HG03558 (cell line): ENCODE data around the gene MGAT4A.
"Not testable (repeated sequence)": the region's sequence is repeated elsewhere in the genome, so short reads cannot be mapped to it uniquely, and the experiment has no call there.

ENCODE experiments used
- ATAC-seq: cut with Tn5 transposase; IDR thresholded peaks from one replicate; pipeline ENCODE4 v1.9.1; 2021; ENCODE audit warnings: moderate number of reproducible peaks; ENCODE audit not compliant: unreplicated experiment; ENCODE audit errors: extremely low read depth

Gene MGAT4A

DNA sequence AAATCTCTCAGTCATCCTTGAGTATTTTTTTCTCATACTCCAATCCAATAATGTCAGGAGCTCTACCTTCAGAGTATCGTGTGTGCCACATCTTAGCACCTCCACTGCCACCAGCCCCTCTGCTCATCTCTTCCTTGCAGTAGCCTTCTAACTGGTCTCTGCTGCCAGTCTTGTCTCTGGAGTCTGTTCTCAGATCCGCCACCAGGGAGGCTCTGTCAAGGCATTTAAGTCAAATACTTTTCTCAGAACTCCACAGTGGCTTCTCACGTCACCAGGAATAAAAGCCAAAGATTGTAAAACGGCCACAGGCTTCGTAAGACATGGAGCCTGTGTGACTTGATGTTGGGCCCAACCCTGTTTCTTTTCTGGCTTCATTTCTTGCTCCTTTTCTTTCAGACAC is 115.5 kb downstream of the MGAT4A start:
- ATAC-seq: no peak

DNA sequence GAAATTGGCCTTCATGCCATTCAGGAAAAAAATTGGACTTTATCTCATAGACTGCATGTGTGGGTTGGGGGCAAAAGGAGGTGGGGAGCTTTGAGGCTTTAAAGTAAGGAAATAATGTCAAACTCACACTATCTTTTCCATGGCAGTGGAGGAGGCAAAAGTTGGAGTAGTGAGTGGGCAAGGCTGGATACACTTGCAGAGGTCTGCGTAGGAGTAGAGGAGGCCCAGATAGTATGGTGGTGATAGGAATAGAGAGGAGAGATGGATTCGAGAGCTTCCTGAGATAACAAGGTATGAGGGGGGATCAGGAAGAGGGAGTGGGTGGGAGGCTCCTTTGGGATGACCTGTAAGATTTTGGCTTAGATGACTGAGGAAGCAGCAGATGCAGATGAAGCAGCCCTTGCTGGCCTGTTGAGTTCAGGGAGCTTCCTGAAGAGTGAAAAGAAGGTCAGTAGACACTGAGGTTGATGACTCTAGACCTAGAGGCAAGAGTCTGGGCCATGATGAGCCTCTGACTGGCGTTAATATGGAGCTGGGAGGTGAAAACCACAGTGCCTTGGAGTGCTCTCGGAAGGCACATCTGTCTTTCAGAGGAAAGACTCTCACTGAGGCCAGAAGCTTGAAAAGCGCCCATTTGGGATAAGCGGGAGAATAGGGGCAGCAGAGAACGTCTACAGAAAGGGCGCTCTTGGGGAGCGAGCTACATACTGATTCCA is 116.8 kb downstream of the MGAT4A start:
- no peak for ATAC-seq

DNA sequence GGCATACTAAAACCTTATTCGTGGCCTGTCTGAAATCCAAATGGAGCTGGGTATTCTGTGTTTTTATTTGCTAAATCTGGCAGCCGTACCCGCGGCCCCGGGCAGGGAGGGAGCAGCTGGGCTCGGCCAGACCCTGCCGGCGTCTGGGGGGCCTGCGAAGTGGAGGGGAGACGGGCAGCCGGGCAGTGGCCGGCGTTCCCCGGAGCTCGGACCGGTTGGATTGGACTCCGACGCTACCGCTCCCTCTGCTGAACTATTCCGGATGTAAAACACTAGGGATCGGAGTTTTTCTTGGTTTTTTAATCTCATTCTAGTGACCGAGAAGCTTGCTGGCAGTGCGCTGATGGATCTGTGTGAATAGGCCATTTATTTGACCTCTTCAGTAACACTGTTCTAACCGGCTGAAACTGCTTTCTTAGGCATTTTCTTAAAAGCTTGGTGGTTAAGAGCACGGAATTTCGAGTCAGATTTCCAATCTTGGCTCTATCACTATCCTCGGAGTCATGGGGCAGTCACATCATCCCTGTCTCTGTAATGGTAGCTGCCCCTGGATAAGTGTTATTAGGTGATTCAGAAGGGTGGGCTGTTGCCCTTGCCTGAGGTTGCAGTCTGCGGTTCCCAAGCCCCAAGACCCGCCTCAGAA is 121.8 kb downstream of the MGAT4A start:
- no peak for ATAC-seq

GRCh38 chr2:98608116-98608961 is 122.6 kb downstream of the MGAT4A start, which contains the start of the genes COA5 and UNC50:
TSS of gene COA5 (minus strand) at chr2:98608512. CDS start at chr2:98608405, 107 bp downstream.
TSS of gene UNC50 (plus strand) at chr2:98608589. CDS start at chr2:98609760, 1,171 bp downstream.
- peak; percentile 60 for ATAC-seq

- ATAC-seq: no peak
Observed at GRCh38 chr2:98607741-98608115, 123.2 kb downstream of the MGAT4A start.

DNA sequence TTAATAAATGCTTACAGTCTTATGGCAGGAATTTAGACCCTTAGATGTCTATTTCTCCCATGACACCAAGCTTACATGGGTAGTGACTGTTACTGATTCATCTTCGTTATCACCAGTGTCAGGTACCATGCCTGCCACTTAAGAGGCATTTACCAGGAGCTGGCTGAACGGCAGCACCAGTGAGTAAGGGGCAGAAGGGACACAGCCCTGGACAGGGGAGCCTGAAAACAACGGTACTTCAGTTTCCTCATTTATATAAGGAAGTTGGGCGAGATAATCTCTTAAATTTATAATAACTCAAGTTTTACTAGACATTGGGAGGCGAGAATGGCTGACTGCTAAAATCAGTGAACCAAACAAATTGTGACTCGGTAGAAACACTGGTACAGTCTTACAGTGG is 123.8 kb downstream of the MGAT4A start:
- no peak for ATAC-seq

DNA sequence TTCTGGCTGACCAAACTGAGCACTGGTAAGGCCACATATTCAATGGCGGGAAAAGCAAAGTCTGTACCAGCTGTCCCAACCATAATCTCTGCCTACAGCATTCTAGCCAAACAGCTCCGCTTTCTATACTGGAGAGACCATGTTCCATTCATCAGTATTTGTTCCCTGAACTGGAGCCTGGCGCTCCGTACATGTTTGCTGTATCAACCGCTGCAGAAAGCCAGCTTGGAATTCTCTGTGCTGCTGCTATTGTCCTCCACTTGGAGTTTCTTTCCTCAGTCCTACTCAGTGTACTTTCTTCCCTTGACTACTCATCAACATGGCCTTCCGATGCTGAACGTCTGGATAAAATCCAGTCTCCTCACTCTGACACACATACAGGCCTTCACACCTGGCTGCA is 124.5 kb downstream of the MGAT4A start:
- no peak for ATAC-seq

GRCh38 chr2:98605076-98605475 is 125.9 kb downstream of the MGAT4A start:
- ATAC-seq: no peak

DNA sequence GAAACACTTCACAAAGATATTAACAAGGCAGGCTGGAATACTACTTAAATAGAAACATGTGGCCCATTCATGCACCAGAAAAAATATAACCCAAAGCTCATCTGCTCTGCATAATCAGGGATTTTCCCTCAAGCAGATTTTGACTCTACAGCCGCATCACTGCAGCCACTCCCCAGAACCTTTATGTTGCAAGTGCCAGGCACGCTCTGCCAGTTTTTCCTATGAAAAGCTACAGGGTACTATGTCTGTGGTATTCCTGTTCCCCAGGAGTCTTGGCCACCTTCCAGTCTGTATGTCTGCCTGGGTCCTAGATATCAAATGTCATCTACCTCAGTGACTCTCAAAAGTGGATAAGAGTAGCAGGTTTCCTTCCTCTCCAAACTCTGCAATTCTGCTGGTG is 126.4 kb downstream of the MGAT4A start:
- ATAC-seq: no peak

DNA sequence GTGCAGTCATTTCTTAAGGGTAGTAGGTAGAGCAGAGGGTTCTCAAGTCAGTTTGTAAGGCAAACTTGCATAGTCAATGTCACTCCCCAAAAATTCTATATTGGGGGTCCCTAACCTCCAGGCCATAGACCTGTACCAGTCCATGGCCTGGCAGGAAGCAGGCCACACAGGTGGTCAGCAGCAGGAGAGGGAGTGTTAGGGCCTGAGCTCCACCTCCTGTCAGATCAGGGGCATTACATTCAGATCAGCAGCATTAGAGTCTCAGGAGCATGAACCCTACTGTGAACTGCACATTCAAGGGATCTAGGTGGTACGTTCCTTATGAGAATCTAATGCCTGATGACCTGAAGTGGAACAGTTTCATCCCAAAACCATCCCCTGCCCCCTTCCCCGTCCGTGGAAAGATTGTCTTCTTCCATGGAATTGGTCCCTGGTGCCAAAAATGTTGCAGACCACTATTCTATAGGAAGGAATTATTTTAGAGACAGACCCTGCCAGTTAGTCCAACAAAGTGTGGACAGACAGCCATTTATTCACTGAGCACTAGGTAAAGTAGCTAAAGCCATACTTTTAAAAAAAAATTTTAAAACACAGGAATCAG is 129.3 kb downstream of the MGAT4A start:
- ATAC-seq: peak; percentile 56

GRCh38 chr2:98598781-98599428 is 132.0 kb downstream of the MGAT4A start:
- ATAC-seq: no peak

- ATAC-seq: not testable (repeated sequence)
Observed at GRCh38 chr2:98594665-98595064, 136.3 kb downstream of the MGAT4A start.

- ATAC-seq: no peak
Observed at GRCh38 chr2:98592565-98592964, 138.4 kb downstream of the MGAT4A start.

DNA sequence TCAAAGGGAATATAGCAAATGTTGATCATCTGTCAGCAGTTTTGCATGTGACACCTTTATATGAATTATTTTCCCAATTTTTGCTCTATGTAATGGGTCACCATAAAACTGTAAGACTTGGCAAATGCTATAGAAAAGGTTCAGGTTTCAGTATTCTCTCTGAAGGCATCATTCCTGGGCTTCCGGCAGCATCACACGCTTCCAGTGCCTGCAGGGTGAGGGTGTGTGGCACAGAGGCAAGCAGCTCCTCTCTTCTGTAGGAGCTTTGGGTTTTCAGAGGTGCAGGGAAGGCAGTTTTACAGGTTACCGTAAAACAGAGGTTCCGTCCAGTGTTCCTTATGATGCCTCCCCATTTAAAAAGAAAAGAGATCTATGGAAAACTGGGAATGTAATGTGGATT is 141.4 kb downstream of the MGAT4A start:
- ATAC-seq: no peak

GRCh38 chr2:98588880-98589431 is 142.0 kb downstream of the MGAT4A start:
- no peak for ATAC-seq

DNA sequence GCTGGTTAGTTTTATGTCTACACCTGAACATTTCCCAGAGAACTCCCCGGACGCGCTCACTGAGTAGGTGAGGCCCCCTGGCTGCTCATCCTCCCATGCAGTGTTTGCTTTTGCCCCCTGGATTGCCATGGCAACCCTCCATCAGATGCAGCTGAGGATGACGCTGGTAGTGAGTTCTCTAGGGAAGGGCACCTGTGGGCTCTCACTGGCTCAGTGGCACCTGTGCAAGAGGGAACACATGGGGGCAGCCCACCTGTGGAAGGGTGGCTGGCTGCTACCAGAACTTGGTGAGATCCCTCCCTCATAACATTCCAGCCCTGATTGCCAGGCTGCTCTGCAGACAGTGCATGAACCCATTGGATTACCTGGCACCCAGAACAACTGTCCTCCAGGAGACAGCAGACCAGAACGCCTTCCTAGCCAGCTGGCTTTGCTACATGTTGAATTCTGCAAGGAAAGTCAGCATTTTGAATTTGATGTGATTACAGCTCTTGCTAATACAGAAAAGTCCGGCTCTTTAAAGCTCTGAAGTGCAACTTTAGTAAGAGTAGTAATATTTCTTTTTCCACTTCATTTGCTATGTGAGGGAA is 144.3 kb downstream of the MGAT4A start:
- ATAC-seq: no peak

- no peak for ATAC-seq
Observed at GRCh38 chr2:98585386-98585785, 145.5 kb downstream of the MGAT4A start.

GRCh38 chr2:98583816-98584618 is 146.9 kb downstream of the MGAT4A start:
- no peak for ATAC-seq

DNA sequence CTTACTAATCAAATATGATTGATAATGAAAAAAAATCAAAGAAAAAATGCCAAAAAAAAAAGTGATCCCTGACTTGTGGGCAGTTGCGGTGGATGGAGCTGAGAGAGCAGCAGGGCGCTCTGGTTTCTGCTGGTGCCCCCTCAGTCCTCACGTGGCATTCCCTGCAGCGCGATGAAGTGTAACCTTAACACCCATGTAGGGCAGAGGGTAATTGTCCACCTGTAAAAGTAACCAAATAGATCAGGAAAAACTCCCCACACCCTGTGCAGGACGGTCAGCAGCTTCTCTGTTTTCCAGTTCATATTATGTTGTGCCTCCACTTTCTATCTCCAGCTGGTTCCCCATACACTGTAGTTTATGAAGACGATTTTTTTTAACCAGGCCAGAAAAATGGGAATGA is 147.7 kb downstream of the MGAT4A start:
- no peak for ATAC-seq
